Caco-2 (cell line): Measurements from ENCODE around the gene CNTN1. TPM values are rescaled to one million over a fixed set of nuclear protein-coding genes. Genes with fewer than 3 reads are reported as not detected.

ENCODE experiments used
- BruUV-seq: library from RNA; stranded (reverse); fragments of 400-500 nt; replicated peaks from 2 replicates; lab custom pipeline; 2021; lab: Mats Ljungman, UMichigan
- CTCF ChIA-PET: fragments of 300-600 bp; sonication (Branson Sonifier 250); formaldehyde crosslinking; loops from one replicate; lab custom pipeline; 2022; ENCODE audit warnings: antibody characterized with exemption; lab: Charles Lee
- POLR2A ChIA-PET: fragments of 300-600 bp; sonication (Branson Sonifier 250); formaldehyde crosslinking; loops from one replicate; lab custom pipeline; 2022; ENCODE audit warnings: antibody characterized with exemption; lab: Charles Lee
- DNase-seq, 2 experiments: peaks; one replicate each; pipeline versions ENCODE4 v3.0.0 to v3.0.0-alpha.2; 2020 to 2022
- H3K27me3 ChIP-seq: replicated peaks from 2 replicates; pipeline ENCODE4 v1.6.0; 2011; ENCODE audit warnings: low read length; ENCODE audit not compliant: control insufficient read depth, insufficient read depth
- H3K36me3 ChIP-seq: 2 replicates; pipeline ENCODE4 v1.5.1; 2011; ENCODE audit warnings: low read length; ENCODE audit not compliant: control insufficient read depth, insufficient read depth
- H3K4me1 ChIP-seq: fragments of 250-450 bp; sonication (Bioruptor Pico); 2 replicates; pipeline ENCODE4 v1.5.1; 2020; ENCODE audit warnings: mild to moderate bottlenecking
- H3K4me3 ChIP-seq: 2 replicates; pipeline ENCODE4 v1.5.1; 2011; ENCODE audit warnings: low read depth, mild to moderate bottlenecking, control low read depth, low read length
- H3K9me3 ChIP-seq: fragments of 250-450 bp; sonication (Bioruptor Pico); 2 replicates; pipeline ENCODE4 v1.5.1; 2020; ENCODE audit warnings: mild to moderate bottlenecking, moderate library complexity
- H3K27ac Mint-ChIP-seq: one replicate; pipeline ENCODE4 v1.8.0; 2022; ENCODE audit warnings: mixed read lengths; ENCODE audit not compliant: unreplicated experiment
- H3K27me3 Mint-ChIP-seq: one replicate; pipeline ENCODE4 v1.8.0; 2022; ENCODE audit warnings: mixed read lengths; ENCODE audit not compliant: insufficient read depth, unreplicated experiment
- H3K36me3 Mint-ChIP-seq: one replicate; pipeline ENCODE4 v1.8.0; 2022; ENCODE audit warnings: mild to moderate bottlenecking, mixed read lengths; ENCODE audit not compliant: insufficient read depth, unreplicated experiment
- H3K4me1 Mint-ChIP-seq: one replicate; pipeline ENCODE4 v1.8.0; 2022; ENCODE audit warnings: low read depth, mixed read lengths; ENCODE audit not compliant: unreplicated experiment
- H3K4me3 Mint-ChIP-seq: one replicate; pipeline ENCODE4 v1.8.0; 2022; ENCODE audit warnings: mild to moderate bottlenecking, moderate library complexity, mixed read lengths; ENCODE audit not compliant: unreplicated experiment
- H3K9me3 Mint-ChIP-seq: one replicate; pipeline ENCODE4 v1.8.0; 2022; ENCODE audit warnings: mixed read lengths; ENCODE audit not compliant: unreplicated experiment
- intact Hi-C: fragments of 100-400 bp; cut with micrococcal nuclease; formaldehyde crosslinking; loops from one replicate; pipeline ENCODE4 v1.10.0; 2022; ENCODE audit not compliant: unreplicated experiment
- total RNA-seq: library from RNA; stranded (reverse); gene quantifications from 2 replicates; pipeline ENCODE4 v1.2.3, GENCODE V29; 2022
- TF ChIP-seq, protein P1 (sequence below), 2 experiments: fragments of 200-600 bp in 1 of 2; IDR thresholded peaks; 1 replicate in 1 of 2; 2 replicates in 1 of 2; pipeline versions ENCODE4 v1.5.1 to v1.8.0; 2011 to 2022; ENCODE audit warnings: antibody characterized with exemption in 1 of 2, control low read depth in 1 of 2, inconsistent platforms in 1 of 2, low read depth in 1 of 2, low read length in 1 of 2, mild to moderate bottlenecking in 1 of 2, moderate library complexity in 1 of 2; ENCODE audit not compliant: insufficient read depth in 1 of 2, severe bottlenecking in 1 of 2, unreplicated experiment in 1 of 2

Gene CNTN1
- total RNA-seq, 1 experiment from 2014 or later = not detected

DNA sequence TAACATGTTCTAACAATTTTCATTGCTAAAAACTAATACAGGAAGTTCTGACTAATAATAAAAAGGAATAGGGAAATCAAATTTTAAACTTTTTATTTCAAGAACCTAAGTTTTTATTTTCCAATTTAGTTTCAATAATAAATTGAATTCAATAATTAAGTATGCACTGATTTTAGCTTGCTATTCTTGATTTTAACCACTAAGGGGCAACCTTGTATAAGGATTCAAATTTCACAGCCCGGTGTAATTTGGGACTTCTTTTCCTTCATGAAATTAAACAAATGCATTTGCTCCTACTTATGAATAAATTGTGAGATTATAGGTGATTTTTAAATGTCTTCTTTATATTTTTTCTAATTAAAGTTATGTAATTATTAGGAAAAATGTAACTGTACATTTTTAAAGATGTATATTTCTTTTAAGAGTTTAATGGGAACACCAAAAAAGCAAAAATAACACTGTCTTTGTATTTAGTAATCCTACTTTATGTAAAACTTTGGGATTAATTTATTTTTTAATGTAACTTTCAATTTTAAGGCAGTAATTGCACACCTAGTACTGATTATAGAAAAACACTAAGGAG lies 254.5 kb downstream of the CNTN1 start:
- H3K27me3 Mint-ChIP-seq = no peaks in the 10 kb centered on the region

GRCh38 chr12:40947797-40948196 lies 255.6 kb downstream of the CNTN1 start:
- DNase-seq = no peak
- Mint-ChIP-seq H3K27ac (no peak overlapping the region), H3K4me1 (no peaks in the 10 kb centered on the region), H3K27me3 (no peaks in the 10 kb centered on the region), H3K4me3 (no peak overlapping the region), H3K9me3 (no peaks in the 10 kb centered on the region), H3K36me3 (no peaks in the 10 kb centered on the region)
- Histone ChIP-seq H3K4me3 (no peak overlapping the region), H3K27me3 (no peaks in the 10 kb centered on the region), H3K9me3 (no peaks in the 10 kb centered on the region), H3K36me3 (no peaks in the 10 kb centered on the region), H3K4me1 (no peaks in the 10 kb centered on the region)
- ChIA-PET CTCF (interaction anchor here (0.6 kb wide), 1 partner anchor 600 kb away, joined by 5 read pairs; no protein-coding TSS in a partner anchor), POLR2A (no interaction called here)
- TF ChIP-seq, protein P1, sequence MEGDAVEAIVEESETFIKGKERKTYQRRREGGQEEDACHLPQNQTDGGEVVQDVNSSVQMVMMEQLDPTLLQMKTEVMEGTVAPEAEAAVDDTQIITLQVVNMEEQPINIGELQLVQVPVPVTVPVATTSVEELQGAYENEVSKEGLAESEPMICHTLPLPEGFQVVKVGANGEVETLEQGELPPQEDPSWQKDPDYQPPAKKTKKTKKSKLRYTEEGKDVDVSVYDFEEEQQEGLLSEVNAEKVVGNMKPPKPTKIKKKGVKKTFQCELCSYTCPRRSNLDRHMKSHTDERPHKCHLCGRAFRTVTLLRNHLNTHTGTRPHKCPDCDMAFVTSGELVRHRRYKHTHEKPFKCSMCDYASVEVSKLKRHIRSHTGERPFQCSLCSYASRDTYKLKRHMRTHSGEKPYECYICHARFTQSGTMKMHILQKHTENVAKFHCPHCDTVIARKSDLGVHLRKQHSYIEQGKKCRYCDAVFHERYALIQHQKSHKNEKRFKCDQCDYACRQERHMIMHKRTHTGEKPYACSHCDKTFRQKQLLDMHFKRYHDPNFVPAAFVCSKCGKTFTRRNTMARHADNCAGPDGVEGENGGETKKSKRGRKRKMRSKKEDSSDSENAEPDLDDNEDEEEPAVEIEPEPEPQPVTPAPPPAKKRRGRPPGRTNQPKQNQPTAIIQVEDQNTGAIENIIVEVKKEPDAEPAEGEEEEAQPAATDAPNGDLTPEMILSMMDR (IDR thresholded peaks at IDR 0.05; ENCODE audit: insufficient read depth in 1 of 2, low read depth in 1 of 2, low read length in 1 of 2, severe bottlenecking in 1 of 2, unreplicated experiment in 1 of 2) = no peak
- BruUV-seq = no TSS peak
- intact Hi-C loops = loop anchor here (2.0 to 10.0 kb wide), 4 partner anchors 330 to 1620 kb away; no protein-coding TSS in a partner anchor

More for the DNA sequence above, 254.5 kb downstream of the CNTN1 start:
- TF ChIP-seq, protein P1 (IDR thresholded peaks at IDR 0.05; ENCODE audit: insufficient read depth in 1 of 2, low read depth in 1 of 2, low read length in 1 of 2, severe bottlenecking in 1 of 2, unreplicated experiment in 1 of 2) = peak; percentile 46 to 58
- Mint-ChIP-seq H3K4me1 (no peaks in the 10 kb centered on the region), H3K27ac (no peak overlapping the region), H3K9me3 (no peaks in the 10 kb centered on the region), H3K4me3 (no peak overlapping the region), H3K36me3 (no peaks in the 10 kb centered on the region)
- no peaks in the 10 kb centered on the region for H3K36me3 ChIP-seq
- no TSS peak for BruUV-seq
- no peaks in the 10 kb centered on the region for H3K27me3 ChIP-seq
- POLR2A ChIA-PET = no interaction called here
- DNase-seq = no peak
- no peaks in the 10 kb centered on the region for H3K4me1 ChIP-seq
- CTCF ChIA-PET = interaction anchor here (1.7 kb wide), 1 partner anchor 1077 kb away, joined by 7 read pairs; no protein-coding TSS in a partner anchor
- intact Hi-C loops = loop anchor here (1.0 to 10.0 kb wide), 5 partner anchors 318 to 1621 kb away; no protein-coding TSS in a partner anchor
- no peak overlapping the region for H3K4me3 ChIP-seq
- no peaks in the 10 kb centered on the region for H3K9me3 ChIP-seq

DNA sequence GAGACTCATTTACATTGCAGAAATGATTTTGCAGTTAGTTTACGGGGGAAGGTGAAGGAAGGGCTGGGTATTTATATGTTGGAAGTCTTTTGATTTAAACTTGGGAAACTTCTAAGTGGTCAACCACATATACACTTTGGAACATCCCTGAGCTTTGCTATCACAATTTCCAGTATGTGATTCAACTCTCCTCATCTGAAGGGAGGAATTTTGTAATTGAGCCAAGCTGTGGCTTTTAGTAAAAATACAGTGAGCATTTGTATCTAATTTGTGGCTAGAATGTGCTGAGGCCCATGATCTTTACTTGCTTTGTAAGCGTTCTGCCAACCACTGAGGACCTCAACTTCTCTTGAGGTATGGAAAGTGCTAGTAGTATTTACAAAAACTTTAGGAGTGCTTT lies 260.8 kb downstream of the CNTN1 start:
- CTCF ChIA-PET = no interaction called here
- H3K4me3 ChIP-seq = no peak overlapping the region
- no peaks in the 10 kb centered on the region for H3K36me3 Mint-ChIP-seq
- H3K27me3 Mint-ChIP-seq = peaks cover 5% of the 10 kb centered on the region
- no peaks in the 10 kb centered on the region for H3K4me1 Mint-ChIP-seq
- H3K4me1 ChIP-seq = no peaks in the 10 kb centered on the region
- H3K27ac Mint-ChIP-seq = no peak overlapping the region
- DNase-seq = no peak
- POLR2A ChIA-PET = no interaction called here
- H3K9me3 Mint-ChIP-seq = no peaks in the 10 kb centered on the region
- H3K27me3 ChIP-seq = no peaks in the 10 kb centered on the region
- no peak overlapping the region for H3K4me3 Mint-ChIP-seq
- intact Hi-C loops = no loop called here
- BruUV-seq = no TSS peak
- H3K36me3 ChIP-seq = no peaks in the 10 kb centered on the region
- TF ChIP-seq, protein P1 (IDR thresholded peaks at IDR 0.05; ENCODE audit: insufficient read depth in 1 of 2, low read depth in 1 of 2, low read length in 1 of 2, severe bottlenecking in 1 of 2, unreplicated experiment in 1 of 2) = no peak
- H3K9me3 ChIP-seq = no peaks in the 10 kb centered on the region
